Measurements from ENCODE around the gene SMURF2. TPM values are rescaled to one million over a fixed set of nuclear protein-coding genes. Genes with fewer than 3 reads are reported as not detected.
A peak's percentile ranks its signal among the peaks of the same experiment; 100 is the strongest.

SMURF2 gene
- total RNA-seq, 1 experiment from 2014 or later, result 8.0 TPM

DNA sequence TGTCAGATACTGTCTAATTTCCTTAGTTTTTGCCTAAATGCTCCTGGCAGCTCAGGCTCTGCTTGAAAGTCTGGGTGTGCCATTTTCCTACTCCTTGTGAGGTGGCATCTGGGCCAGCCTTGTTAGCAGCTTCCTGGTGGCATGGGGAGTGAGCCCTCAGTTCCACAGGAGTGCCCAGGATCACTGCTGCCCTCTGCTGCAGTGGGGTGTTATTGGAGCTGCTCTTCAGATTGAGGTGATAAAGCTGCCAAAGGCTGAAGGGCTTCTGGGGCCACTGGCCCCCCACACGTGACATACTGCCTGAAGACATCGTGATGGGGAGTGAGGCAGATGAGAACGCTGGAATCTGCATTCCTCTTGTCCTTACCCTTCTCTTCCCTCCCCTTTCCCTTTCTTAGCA lies 127.9 kb downstream of the SMURF2 start:
- peak; percentile 49 for DNase-seq
- Histone ChIP-seq H3K4me1 (ENCODE audit: low read length) (no peaks in the 10 kb centered on the region), H3K9me2 (replicated peaks; ENCODE audit: insufficient read depth, low read length) (no peaks in the 10 kb centered on the region), H3K27me3 (ENCODE audit: low read length) (no peaks in the 10 kb centered on the region), H2AFZ (ENCODE audit: low read length) (no peak overlapping the region), H4K20me1 (ENCODE audit: insufficient read depth, low read depth, low read length) (no peaks in the 10 kb centered on the region), H3K4me3 (ENCODE audit: low read length) (no peak overlapping the region), H3K36me3 (ENCODE audit: insufficient read depth, low read length) (peaks cover 81% of the 10 kb centered on the region), H3K27ac (ENCODE audit: low read length) (no peak overlapping the region), H3K79me2 (ENCODE audit: low read length) (no peaks in the 10 kb centered on the region), H3K9ac (ENCODE audit: low read length) (no peak overlapping the region), H3K4me2 (ENCODE audit: low read depth, low read length, poor library complexity, severe bottlenecking) (no peak overlapping the region), H3K9me3 (ENCODE audit: low read length) (no peaks in the 10 kb centered on the region)

DNA sequence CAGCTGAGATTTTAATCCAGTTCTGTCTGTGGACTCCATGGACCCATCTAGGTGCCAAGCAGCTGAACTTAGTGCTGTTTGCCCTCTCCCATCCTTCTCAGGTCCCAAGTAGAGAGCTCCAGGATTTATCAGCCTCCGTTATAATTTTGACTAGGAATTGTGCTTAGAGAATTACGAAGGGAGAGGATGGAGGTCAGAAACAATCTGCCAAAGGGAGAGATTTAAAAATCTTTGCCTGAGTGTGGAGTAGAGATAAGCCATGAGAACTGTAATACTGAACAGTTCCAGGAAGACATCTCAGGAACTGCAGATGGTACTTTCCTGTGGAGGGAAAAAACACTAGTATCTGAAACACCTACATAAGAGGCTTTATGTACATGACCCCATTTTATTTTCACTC lies 128.3 kb downstream of the SMURF2 start:
- H3K9me2 ChIP-seq (replicated peaks; ENCODE audit: insufficient read depth, low read length), result no peaks in the 10 kb centered on the region

DNA sequence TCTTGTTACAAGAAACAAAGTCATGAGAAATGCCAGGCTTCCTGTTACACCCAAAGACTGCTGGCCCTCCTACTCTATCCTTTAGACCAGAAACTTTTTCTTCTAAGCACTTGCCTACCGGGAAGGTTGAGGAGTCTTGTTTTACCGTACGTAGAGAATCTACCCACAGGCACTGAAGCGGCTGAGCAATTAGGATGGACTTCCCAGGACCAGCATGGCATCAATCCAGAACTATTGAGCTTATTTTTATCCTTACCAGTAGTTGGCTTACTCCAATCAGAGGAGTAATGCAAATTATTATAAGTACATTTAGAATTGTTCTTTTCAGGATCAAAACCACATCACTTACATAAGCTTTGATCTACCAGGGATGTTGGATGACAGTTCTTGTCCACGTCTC lies 129.7 kb downstream of the SMURF2 start:
- Histone ChIP-seq H3K9ac (ENCODE audit: low read length) (no peak overlapping the region), H3K36me3 (ENCODE audit: insufficient read depth, low read length) (peaks cover 88% of the 10 kb centered on the region), H3K79me2 (ENCODE audit: low read length) (0 out of 2 replicates have a peak, but pooled peaks cover 1% of the 10 kb centered on the region), H3K9me2 (replicated peaks; ENCODE audit: insufficient read depth, low read length) (no peaks in the 10 kb centered on the region), H3K9me3 (ENCODE audit: low read length) (no peaks in the 10 kb centered on the region), H2AFZ (ENCODE audit: low read length) (no peak overlapping the region), H3K27me3 (ENCODE audit: low read length) (no peaks in the 10 kb centered on the region), H3K27ac (ENCODE audit: low read length) (no peak overlapping the region), H3K4me2 (ENCODE audit: low read depth, low read length, poor library complexity, severe bottlenecking) (no peak overlapping the region), H3K4me3 (ENCODE audit: low read length) (no peak overlapping the region), H3K4me1 (ENCODE audit: low read length) (no peaks in the 10 kb centered on the region), H4K20me1 (ENCODE audit: insufficient read depth, low read depth, low read length) (no peaks in the 10 kb centered on the region)
- no peak for DNase-seq

More for the DNA sequence above, 128.3 kb downstream of the SMURF2 start:
- Histone ChIP-seq H3K27ac (ENCODE audit: low read length) (no peak overlapping the region), H3K4me2 (ENCODE audit: low read depth, low read length, poor library complexity, severe bottlenecking) (no peak overlapping the region), H3K36me3 (ENCODE audit: insufficient read depth, low read length) (peaks cover 85% of the 10 kb centered on the region), H3K9ac (ENCODE audit: low read length) (no peak overlapping the region), H4K20me1 (ENCODE audit: insufficient read depth, low read depth, low read length) (no peaks in the 10 kb centered on the region), H3K79me2 (ENCODE audit: low read length) (no peaks in the 10 kb centered on the region), H3K4me1 (ENCODE audit: low read length) (no peaks in the 10 kb centered on the region), H3K27me3 (ENCODE audit: low read length) (no peaks in the 10 kb centered on the region), H2AFZ (ENCODE audit: low read length) (no peak overlapping the region), H3K9me3 (ENCODE audit: low read length) (no peaks in the 10 kb centered on the region), H3K4me3 (ENCODE audit: low read length) (no peak overlapping the region)
- no peak for DNase-seq

DNA sequence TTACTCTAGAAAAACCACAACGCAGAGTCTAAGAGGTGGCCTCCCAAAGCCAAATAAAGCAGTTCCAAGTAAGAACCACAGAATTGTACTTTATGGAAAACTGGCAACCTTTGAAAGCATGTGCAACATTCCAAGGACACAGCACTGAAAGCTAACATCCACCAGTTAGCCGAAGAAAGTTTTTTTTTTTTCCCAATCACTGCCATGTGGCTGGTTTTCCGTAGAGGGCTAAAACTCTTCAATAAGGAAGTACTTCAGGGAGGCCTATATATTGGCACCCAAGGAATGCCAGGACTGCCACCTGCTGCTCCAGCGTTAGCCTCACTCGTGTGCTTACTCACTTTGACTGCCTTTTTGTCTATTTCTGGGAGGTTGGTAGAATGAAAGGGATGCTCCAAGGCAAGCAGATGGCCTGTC lies 130.1 kb downstream of the SMURF2 start:
- Histone ChIP-seq H3K9me3 (ENCODE audit: low read length) (no peaks in the 10 kb centered on the region), H2AFZ (ENCODE audit: low read length) (no peak overlapping the region), H3K4me2 (ENCODE audit: low read depth, low read length, poor library complexity, severe bottlenecking) (no peak overlapping the region), H3K9me2 (replicated peaks; ENCODE audit: insufficient read depth, low read length) (no peaks in the 10 kb centered on the region), H4K20me1 (ENCODE audit: insufficient read depth, low read depth, low read length) (no peaks in the 10 kb centered on the region), H3K4me1 (ENCODE audit: low read length) (no peaks in the 10 kb centered on the region), H3K27ac (ENCODE audit: low read length) (no peak overlapping the region), H3K9ac (ENCODE audit: low read length) (no peak overlapping the region), H3K36me3 (ENCODE audit: insufficient read depth, low read length) (peaks cover 84% of the 10 kb centered on the region), H3K79me2 (ENCODE audit: low read length) (0 out of 2 replicates have a peak, but pooled peaks cover 3% of the 10 kb centered on the region), H3K4me3 (ENCODE audit: low read length) (no peak overlapping the region), H3K27me3 (ENCODE audit: low read length) (no peaks in the 10 kb centered on the region)
- DNase-seq, result no peak

DNA sequence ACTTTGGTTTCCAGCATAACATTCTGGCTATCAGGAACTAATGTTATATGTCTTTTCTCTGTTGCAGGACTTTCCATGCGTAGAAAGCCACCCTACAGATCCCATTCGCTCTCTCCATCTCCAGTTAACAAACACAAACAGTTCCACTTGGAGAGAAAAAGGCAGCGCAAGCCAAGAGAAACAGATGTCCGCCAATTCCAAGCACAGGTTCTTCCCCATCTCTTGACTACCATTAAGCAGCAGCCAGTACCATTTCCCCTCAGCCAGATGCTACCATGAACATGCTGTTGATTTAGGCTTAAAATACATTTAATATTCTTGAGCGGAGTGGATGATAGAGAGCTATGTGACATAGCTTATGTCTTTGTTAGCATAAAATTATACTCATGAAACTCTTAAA lies 132.9 kb downstream of the SMURF2 start:
- Histone ChIP-seq H4K20me1 (ENCODE audit: insufficient read depth, low read depth, low read length) (no peaks in the 10 kb centered on the region), H3K9ac (ENCODE audit: low read length) (no peak overlapping the region), H3K4me3 (ENCODE audit: low read length) (no peak overlapping the region)

DNA sequence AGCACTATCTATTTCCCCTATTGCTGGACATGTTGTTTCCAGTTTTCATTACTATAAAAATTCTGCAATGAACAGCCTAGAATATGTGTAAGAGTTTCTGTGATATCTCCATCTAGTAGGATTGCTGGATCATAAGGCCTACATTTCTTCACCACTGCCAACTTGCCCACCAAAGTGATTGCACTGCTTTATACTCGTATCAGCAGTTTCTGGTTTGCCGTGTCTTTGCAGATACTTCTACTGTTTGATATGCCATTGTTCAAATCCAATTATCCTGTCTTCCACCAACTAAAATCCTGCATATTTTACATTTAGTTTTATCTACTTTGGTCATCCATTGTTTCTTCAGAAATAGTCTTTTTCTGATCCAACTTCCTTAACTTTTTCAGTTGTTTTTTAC lies 134.2 kb downstream of the SMURF2 start:
- H3K4me2 ChIP-seq (ENCODE audit: low read depth, low read length, poor library complexity, severe bottlenecking), result no peak overlapping the region
- no peak overlapping the region for H3K27ac ChIP-seq (ENCODE audit: low read length)
- no peaks in the 10 kb centered on the region for H3K9me3 ChIP-seq (ENCODE audit: low read length)
- peaks cover 79% of the 10 kb centered on the region; the same call in 1 of the 2 replicates for H3K36me3 ChIP-seq (ENCODE audit: insufficient read depth, low read length)
- no peaks in the 10 kb centered on the region for H3K27me3 ChIP-seq (ENCODE audit: low read length)
- H2AFZ ChIP-seq (ENCODE audit: low read length), result no peak overlapping the region
- no peaks in the 10 kb centered on the region for H4K20me1 ChIP-seq (ENCODE audit: insufficient read depth, low read depth, low read length)
- H3K4me3 ChIP-seq (ENCODE audit: low read length), result no peak overlapping the region
- 0 out of 2 replicates have a peak, but pooled peaks cover 3% of the 10 kb centered on the region for H3K79me2 ChIP-seq (ENCODE audit: low read length)
- H3K4me1 ChIP-seq (ENCODE audit: low read length), result no peaks in the 10 kb centered on the region
- H3K9me2 ChIP-seq (replicated peaks; ENCODE audit: insufficient read depth, low read length), result no peaks in the 10 kb centered on the region
- DNase-seq, result no peak
- H3K9ac ChIP-seq (ENCODE audit: low read length), result no peak overlapping the region

More for the DNA sequence above, 132.9 kb downstream of the SMURF2 start:
- Histone ChIP-seq H3K9me3 (ENCODE audit: low read length) (no peaks in the 10 kb centered on the region), H3K36me3 (ENCODE audit: insufficient read depth, low read length) (peaks cover 79% of the 10 kb centered on the region), H2AFZ (ENCODE audit: low read length) (no peak overlapping the region), H3K4me1 (ENCODE audit: low read length) (no peaks in the 10 kb centered on the region), H3K27me3 (ENCODE audit: low read length) (no peaks in the 10 kb centered on the region), H3K79me2 (ENCODE audit: low read length) (0 out of 2 replicates have a peak, but pooled peaks cover 3% of the 10 kb centered on the region), H3K4me2 (ENCODE audit: low read depth, low read length, poor library complexity, severe bottlenecking) (no peak overlapping the region), H3K27ac (ENCODE audit: low read length) (no peak overlapping the region), H3K9me2 (replicated peaks; ENCODE audit: insufficient read depth, low read length) (no peaks in the 10 kb centered on the region)
- DNase-seq, result no peak

DNA sequence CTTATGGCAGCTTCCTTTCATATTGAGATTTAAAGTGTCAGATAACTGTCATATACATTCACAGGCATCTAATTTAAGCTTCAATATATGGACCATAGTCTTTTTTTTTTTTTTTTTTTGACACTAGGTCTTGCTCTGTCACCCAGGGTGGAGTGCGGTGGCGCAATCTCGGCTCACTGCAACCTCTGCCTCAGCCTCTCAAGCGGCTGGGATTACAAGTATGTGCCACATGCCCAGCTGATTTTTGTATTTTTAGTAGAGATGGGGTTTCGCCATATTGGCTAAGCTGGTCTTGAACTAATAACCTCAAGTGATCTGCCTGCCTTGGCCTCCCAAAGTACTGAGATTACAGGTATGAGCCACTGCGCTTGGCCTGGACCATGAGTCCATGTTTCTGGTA lies 141.7 kb downstream of the SMURF2 start:
- H3K4me3 ChIP-seq (ENCODE audit: low read length), result no peak overlapping the region
- H3K9me2 ChIP-seq (replicated peaks; ENCODE audit: insufficient read depth, low read length), result no peaks in the 10 kb centered on the region
- no peak overlapping the region for H3K27ac ChIP-seq (ENCODE audit: low read length)
- H2AFZ ChIP-seq (ENCODE audit: low read length), result no peak overlapping the region
- H4K20me1 ChIP-seq (ENCODE audit: insufficient read depth, low read depth, low read length), result no peaks in the 10 kb centered on the region
- no peak for DNase-seq
- H3K27me3 ChIP-seq (ENCODE audit: low read length), result no peaks in the 10 kb centered on the region
- H3K79me2 ChIP-seq (ENCODE audit: low read length), result peaks cover 31% of the 10 kb centered on the region
- H3K4me2 ChIP-seq (ENCODE audit: low read depth, low read length, poor library complexity, severe bottlenecking), result no peak overlapping the region
- no peaks in the 10 kb centered on the region for H3K9me3 ChIP-seq (ENCODE audit: low read length)
- H3K9ac ChIP-seq (ENCODE audit: low read length), result no peak overlapping the region
- H3K36me3 ChIP-seq (ENCODE audit: insufficient read depth, low read length), result peaks cover 68% of the 10 kb centered on the region; the same call in 1 of the 2 replicates
- peaks cover 3% of the 10 kb centered on the region for H3K4me1 ChIP-seq (ENCODE audit: low read length)

DNA sequence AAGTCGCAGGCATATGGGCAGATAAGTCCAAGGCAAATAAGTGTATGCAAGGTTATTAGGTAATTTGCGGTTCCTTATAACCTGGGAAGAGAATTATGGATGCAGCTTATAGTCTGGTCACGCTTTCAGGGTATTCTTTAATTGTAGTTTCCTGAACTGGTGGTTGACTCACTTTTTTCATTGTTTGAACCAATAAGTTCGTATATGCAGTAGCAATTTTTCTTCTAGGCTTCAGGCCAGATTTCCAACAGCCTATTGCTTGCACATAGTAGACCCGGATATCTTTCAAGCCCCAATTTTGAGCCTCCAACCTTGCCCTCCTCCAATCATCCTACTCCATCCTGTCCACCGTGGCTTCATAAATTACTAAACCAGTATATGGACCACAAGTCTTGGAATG lies 142.5 kb downstream of the SMURF2 start:
- Histone ChIP-seq H3K4me3 (ENCODE audit: low read length) (no peak overlapping the region), H3K36me3 (ENCODE audit: insufficient read depth, low read length) (peaks cover 70% of the 10 kb centered on the region; the same call in 1 of the 2 replicates), H3K9ac (ENCODE audit: low read length) (no peak overlapping the region), H3K9me2 (replicated peaks; ENCODE audit: insufficient read depth, low read length) (no peaks in the 10 kb centered on the region), H3K4me1 (ENCODE audit: low read length) (peaks cover 11% of the 10 kb centered on the region), H3K27ac (ENCODE audit: low read length) (no peak overlapping the region), H3K4me2 (ENCODE audit: low read depth, low read length, poor library complexity, severe bottlenecking) (no peak overlapping the region), H4K20me1 (ENCODE audit: insufficient read depth, low read depth, low read length) (no peaks in the 10 kb centered on the region), H3K9me3 (ENCODE audit: low read length) (no peaks in the 10 kb centered on the region), H2AFZ (ENCODE audit: low read length) (no peak overlapping the region), H3K79me2 (ENCODE audit: low read length) (peaks cover 39% of the 10 kb centered on the region), H3K27me3 (ENCODE audit: low read length) (no peaks in the 10 kb centered on the region)
- no peak for DNase-seq

All from Karpas-422 (cell line).